Measurements from ENCODE around the gene TYSND1. TPM values are rescaled to one million over a fixed set of nuclear protein-coding genes. Genes with fewer than 3 reads are reported as not detected.

Gene TYSND1
- total RNA-seq, 1 donor from 2014 or later = 13.8 TPM

- no peaks in the 10 kb centered on the region for H3K27me3 Mint-ChIP-seq (ENCODE audit: unreplicated experiment)
- H3K36me3 Mint-ChIP-seq (ENCODE audit: unreplicated experiment) = peaks cover 10% of the 10 kb centered on the region
- H3K27ac Mint-ChIP-seq (ENCODE audit: unreplicated experiment) = no peak overlapping the region
- no peaks in the 10 kb centered on the region for H3K9me3 Mint-ChIP-seq (ENCODE audit: unreplicated experiment)
- DNase-seq (ENCODE audit: extremely low spot score, unreplicated experiment) = no peak
- no peaks in the 10 kb centered on the region for H3K4me1 Mint-ChIP-seq (ENCODE audit: unreplicated experiment)
- H3K4me3 Mint-ChIP-seq (ENCODE audit: unreplicated experiment) = no peak overlapping the region
- TF ChIP-seq CTCF (IDR thresholded peaks at IDR 0.05) = no peak
These were observed 7.1 kb downstream of the TYSND1 start for GRCh38 chr10:70139151-70139996.

DNA sequence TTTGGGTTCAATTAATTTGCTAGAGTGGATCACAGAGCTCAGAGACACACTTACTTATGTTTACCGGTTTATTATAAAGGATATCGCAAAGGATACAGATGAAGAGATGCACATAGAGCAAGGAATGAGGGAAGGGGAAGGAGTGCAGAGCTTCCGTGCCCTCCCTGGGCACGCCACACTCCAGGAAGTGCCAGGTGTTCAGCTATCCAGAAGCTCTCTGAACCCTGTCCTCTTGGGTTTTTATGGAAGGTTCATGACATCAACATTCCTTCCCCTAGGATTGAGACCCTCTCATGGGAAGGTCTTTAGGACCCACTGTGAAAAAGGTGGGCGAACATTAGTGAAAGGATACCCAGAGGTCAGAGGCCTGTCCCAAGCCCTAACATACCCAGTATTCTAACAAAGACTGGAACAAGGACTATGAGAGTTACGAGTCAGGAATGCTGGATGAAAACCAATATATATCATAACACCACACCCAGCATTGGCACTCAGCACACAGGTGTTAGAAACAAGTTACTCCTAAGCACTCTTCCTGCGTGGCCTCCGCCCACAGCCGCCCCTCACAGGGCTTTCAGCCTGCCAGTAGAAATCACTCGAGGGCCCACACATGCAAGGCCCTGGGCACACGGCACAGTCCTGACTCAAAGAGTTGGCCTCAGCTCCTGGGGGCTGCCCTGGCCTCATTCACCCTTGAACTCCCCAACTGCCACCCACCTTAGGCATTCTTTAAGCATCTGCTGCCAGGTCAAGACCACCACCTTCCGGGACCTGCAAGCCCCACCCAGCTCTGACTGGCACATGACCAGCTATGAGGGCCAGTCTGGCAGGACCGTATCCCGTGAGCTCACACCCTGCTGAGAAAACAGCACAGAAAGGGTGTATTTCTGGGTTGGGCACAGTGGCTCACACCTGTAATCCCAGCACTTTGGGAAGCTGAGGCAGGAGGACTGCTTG is 8.3 kb downstream of the TYSND1 start:
- H3K4me3 Mint-ChIP-seq (ENCODE audit: unreplicated experiment) = no peak overlapping the region

GRCh38 chr10:70137135-70137534 is 9.4 kb downstream of the TYSND1 start:
- no peak for DNase-seq (ENCODE audit: extremely low spot score, unreplicated experiment)
- Mint-ChIP-seq H3K36me3 (ENCODE audit: unreplicated experiment) (peaks cover 13% of the 10 kb centered on the region), H3K27ac (ENCODE audit: unreplicated experiment) (no peak overlapping the region), H3K9me3 (ENCODE audit: unreplicated experiment) (no peaks in the 10 kb centered on the region), H3K4me1 (ENCODE audit: unreplicated experiment) (peaks cover 11% of the 10 kb centered on the region), H3K4me3 (ENCODE audit: unreplicated experiment) (no peak overlapping the region), H3K27me3 (ENCODE audit: unreplicated experiment) (no peaks in the 10 kb centered on the region)
- TF ChIP-seq CTCF (IDR thresholded peaks at IDR 0.05) = no peak

More for the DNA sequence above, 8.3 kb downstream of the TYSND1 start:
- no peak for TF ChIP-seq CTCF (IDR thresholded peaks at IDR 0.05)
- Mint-ChIP-seq H3K27ac (ENCODE audit: unreplicated experiment) (no peak overlapping the region), H3K9me3 (ENCODE audit: unreplicated experiment) (no peaks in the 10 kb centered on the region), H3K4me1 (ENCODE audit: unreplicated experiment) (peaks cover 2% of the 10 kb centered on the region), H3K36me3 (ENCODE audit: unreplicated experiment) (peaks cover 11% of the 10 kb centered on the region), H3K27me3 (ENCODE audit: unreplicated experiment) (no peaks in the 10 kb centered on the region)
- no peak for DNase-seq (ENCODE audit: extremely low spot score, unreplicated experiment)

DNA sequence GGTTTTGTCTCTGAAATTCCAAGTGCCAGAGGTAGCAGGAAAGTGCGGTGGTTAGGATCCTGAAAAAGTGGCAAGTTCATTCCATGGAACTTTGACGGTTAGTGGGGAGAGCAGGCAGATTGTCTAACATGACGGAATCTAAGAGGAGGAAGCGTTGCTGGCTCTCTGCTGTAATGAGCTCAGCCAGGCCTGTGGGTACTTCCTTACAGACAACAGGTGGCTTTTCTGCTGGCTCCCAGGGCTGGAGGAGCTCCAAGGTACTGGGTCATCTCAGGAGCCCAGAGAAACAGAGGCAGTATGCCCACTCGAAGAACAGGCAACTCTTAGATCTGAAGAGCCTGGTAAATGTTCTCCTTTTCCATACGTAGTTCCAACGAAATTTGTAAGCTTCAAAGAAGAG is 10.8 kb downstream of the TYSND1 start:
- peaks cover 13% of the 10 kb centered on the region for H3K36me3 Mint-ChIP-seq (ENCODE audit: unreplicated experiment)

More for the DNA sequence above, 10.8 kb downstream of the TYSND1 start:
- no peaks in the 10 kb centered on the region for H3K9me3 Mint-ChIP-seq (ENCODE audit: unreplicated experiment)
- H3K4me1 Mint-ChIP-seq (ENCODE audit: unreplicated experiment) = peaks cover 25% of the 10 kb centered on the region
- H3K27ac Mint-ChIP-seq (ENCODE audit: unreplicated experiment) = no peak overlapping the region
- no peak for DNase-seq (ENCODE audit: extremely low spot score, unreplicated experiment)
- no peak for TF ChIP-seq CTCF (IDR thresholded peaks at IDR 0.05)
- H3K27me3 Mint-ChIP-seq (ENCODE audit: unreplicated experiment) = no peaks in the 10 kb centered on the region
- no peak overlapping the region for H3K4me3 Mint-ChIP-seq (ENCODE audit: unreplicated experiment)
